ENCODE data around the gene MPO.

DNA sequence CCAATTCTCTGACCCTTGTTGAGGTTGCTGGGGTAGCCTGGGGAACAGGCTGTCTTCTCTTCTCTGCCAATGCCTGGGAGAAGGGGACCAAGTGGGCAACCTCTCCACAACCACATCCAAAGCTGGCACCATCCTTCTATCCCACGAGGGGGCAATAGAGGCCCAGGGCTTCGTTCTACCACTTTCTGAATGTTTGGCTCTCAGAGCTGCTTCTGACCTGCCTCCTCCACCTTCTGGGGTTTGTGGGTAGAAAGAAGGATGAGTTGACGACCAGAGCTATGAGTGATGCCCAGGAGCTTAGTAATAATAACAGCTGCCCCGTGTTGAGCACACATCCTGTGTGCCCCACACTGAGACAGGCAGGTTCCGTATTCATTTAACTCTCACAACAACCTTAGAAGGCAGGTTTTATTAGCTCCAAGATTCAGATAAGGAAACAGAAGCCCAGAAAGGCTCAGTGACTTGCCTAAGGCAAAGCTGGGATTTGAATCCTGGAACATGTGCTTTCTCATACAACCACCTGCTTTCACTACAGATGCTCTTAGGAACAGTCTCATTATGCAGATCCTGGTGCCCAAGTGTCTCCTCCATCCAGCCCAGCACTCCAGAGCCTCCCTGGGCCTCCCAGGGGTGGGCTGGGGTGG is 36.8 kb upstream of the MPO start:
- TF ChIP-seq, protein P1, sequence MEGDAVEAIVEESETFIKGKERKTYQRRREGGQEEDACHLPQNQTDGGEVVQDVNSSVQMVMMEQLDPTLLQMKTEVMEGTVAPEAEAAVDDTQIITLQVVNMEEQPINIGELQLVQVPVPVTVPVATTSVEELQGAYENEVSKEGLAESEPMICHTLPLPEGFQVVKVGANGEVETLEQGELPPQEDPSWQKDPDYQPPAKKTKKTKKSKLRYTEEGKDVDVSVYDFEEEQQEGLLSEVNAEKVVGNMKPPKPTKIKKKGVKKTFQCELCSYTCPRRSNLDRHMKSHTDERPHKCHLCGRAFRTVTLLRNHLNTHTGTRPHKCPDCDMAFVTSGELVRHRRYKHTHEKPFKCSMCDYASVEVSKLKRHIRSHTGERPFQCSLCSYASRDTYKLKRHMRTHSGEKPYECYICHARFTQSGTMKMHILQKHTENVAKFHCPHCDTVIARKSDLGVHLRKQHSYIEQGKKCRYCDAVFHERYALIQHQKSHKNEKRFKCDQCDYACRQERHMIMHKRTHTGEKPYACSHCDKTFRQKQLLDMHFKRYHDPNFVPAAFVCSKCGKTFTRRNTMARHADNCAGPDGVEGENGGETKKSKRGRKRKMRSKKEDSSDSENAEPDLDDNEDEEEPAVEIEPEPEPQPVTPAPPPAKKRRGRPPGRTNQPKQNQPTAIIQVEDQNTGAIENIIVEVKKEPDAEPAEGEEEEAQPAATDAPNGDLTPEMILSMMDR (conservative IDR thresholded peaks at IDR 0.05; ENCODE audit: low read length) = peak; percentile 90
- TF ChIP-seq EZH2phosphoT487 (IDR thresholded peaks at IDR 0.05; ENCODE audit: borderline replicate concordance, low read depth, low read length) = no peak
